ENCODE data around the gene KRT36. TPM values are rescaled to one million over a fixed set of nuclear protein-coding genes. Genes with fewer than 3 reads are reported as not detected.

Gene KRT36
- total RNA-seq, 4 donors from 2014 or later = 0.38 TPM; not detected in 3

GRCh38 chr17:41491476-41491875 lies 1.8 kb upstream of the KRT36 start:
- Histone ChIP-seq H3K27me3 (peaks cover 0 to 6% (median 0%) of the 10 kb centered on the region in 4 donors), H3K4me1 (peaks cover 0 to 49% (median 22%) of the 10 kb centered on the region in 3 donors), H3K36me3 (no peaks in the 10 kb centered on the region), H3K9me3 (no peaks in the 10 kb centered on the region), H3K4me3 (no peak overlapping the region), H3K27ac (no peak overlapping the region)
- intact Hi-C loops (cut with DNase I) = no loop called here
- DNase-seq = no peak
- no peak for TF ChIP-seq POLR2A (IDR thresholded peaks at IDR 0.05)
- TF ChIP-seq CTCF (IDR thresholded peaks at IDR 0.05) = no peak
- WGBS, 2 donors = 50% methylated on average over 1 of the region's 2 CpGs; no CpG with 5 or more reads in 1 of the 2 donors

- TF ChIP-seq CTCF (IDR thresholded peaks at IDR 0.05) (no peak), POLR2A (IDR thresholded peaks at IDR 0.05) (no peak)
- DNase-seq = no peak
- no peak overlapping the region for H3K4me3 ChIP-seq
- WGBS, 2 donors = 73 to 83% methylated on average over 8 to 9 of the region's 10 CpGs
- peaks cover 0 to 8% (median 0%) of the 10 kb centered on the region in 4 donors for H3K27me3 ChIP-seq
- H3K9me3 ChIP-seq = no peaks in the 10 kb centered on the region
- intact Hi-C loops (cut with DNase I) = no loop called here
- peaks cover 0 to 37% (median 22%) of the 10 kb centered on the region in 3 donors for H3K4me1 ChIP-seq
- H3K27ac ChIP-seq = no peak overlapping the region
- no peaks in the 10 kb centered on the region for H3K36me3 ChIP-seq
Observed at GRCh38 chr17:41490000-41490990, 585 bp upstream of the KRT36 start.

- no peak for DNase-seq
- no peak for TF ChIP-seq POLR2A (IDR thresholded peaks at IDR 0.05)
- TF ChIP-seq CTCF (IDR thresholded peaks at IDR 0.05) = peak in 3 of 6 experiments; percentile 16 to 37 (median 19)
- Histone ChIP-seq H3K27me3 (peaks cover 0 to 8% (median 0%) of the 10 kb centered on the region in 4 donors), H3K4me3 (no peak overlapping the region), H3K9me3 (no peaks in the 10 kb centered on the region), H3K27ac (no peak overlapping the region), H3K36me3 (no peaks in the 10 kb centered on the region), H3K4me1 (peaks cover 0 to 4% (median 0%) of the 10 kb centered on the region in 3 donors)
- WGBS, 2 donors = 71 to 75% methylated on average over 7 to 10 of the region's 29 CpGs
- intact Hi-C loops (cut with DNase I) = no loop called here
Observed at GRCh38 chr17:41486809-41487530, 2.7 kb downstream of the KRT36 start.

GRCh38 chr17:41486316-41486715 lies 3.4 kb downstream of the KRT36 start:
- H3K27ac ChIP-seq = no peak overlapping the region
- intact Hi-C loops (cut with DNase I) = no loop called here
- no peaks in the 10 kb centered on the region for H3K4me1 ChIP-seq
- no peak for DNase-seq
- H3K4me3 ChIP-seq = no peak overlapping the region
- H3K27me3 ChIP-seq = peaks cover 0 to 8% (median 0%) of the 10 kb centered on the region in 4 donors
- WGBS, 2 donors = 89 to 91% methylated on average over 7 to 8 of the region's 13 CpGs
- H3K9me3 ChIP-seq = no peaks in the 10 kb centered on the region
- H3K36me3 ChIP-seq = no peaks in the 10 kb centered on the region
- TF ChIP-seq POLR2A (IDR thresholded peaks at IDR 0.05) (no peak), CTCF (IDR thresholded peaks at IDR 0.05) (no peak)
